ENCODE results near the gene AOX1.

Gene AOX1

GRCh38 chr2:200622106-200622505 is 36.3 kb downstream of the AOX1 start (continued):
- no peak for TF ChIP-seq ZNF146 (tag by site-specific recombination; IDR thresholded peaks at IDR 0.05)
- TF ChIP-seq ZNF548 (tag by site-specific recombination; IDR thresholded peaks at IDR 0.05), result no peak

GRCh38 chr2:200624026-200624425 is 38.2 kb downstream of the AOX1 start:
- H3K4me1 ChIP-seq (ENCODE audit: control insufficient read depth, insufficient read depth, low read length), result no peaks in the 10 kb centered on the region; the same call in 1 of the 2 replicates
- no peaks in the 10 kb centered on the region for H3K36me3 ChIP-seq (ENCODE audit: control insufficient read depth in 2 of 2, insufficient read depth in 1 of 2, low read length in 2 of 2)
- H3K27ac ChIP-seq (ENCODE audit: extremely low read depth, low read depth, low read length), result no peak overlapping the region
- ChIA-PET POLR2A (no interaction called here), CTCF (interaction anchor here (0.7 kb wide), 1 partner anchor 10 kb away, joined by 3 read pairs; no protein-coding TSS in a partner anchor)
- H3K4me3 ChIP-seq (ENCODE audit: low read depth, low read length), result no peak overlapping the region
- H3K9me3 ChIP-seq (ENCODE audit: control insufficient read depth, insufficient read depth, low read depth, low read length), result no peaks in the 10 kb centered on the region
- TF ChIP-seq ZNF529 (tag by site-specific recombination; IDR thresholded peaks at IDR 0.05; ENCODE audit: insufficient replicate concordance) (no peak), KLF1 (tag by site-specific recombination; IDR thresholded peaks at IDR 0.05) (no peak), ZNF555 (tag by site-specific recombination; conservative IDR thresholded peaks at IDR 0.05) (no peak), ZNF544 (tag by site-specific recombination; IDR thresholded peaks at IDR 0.05) (no peak), ZNF202 (tag by site-specific recombination; IDR thresholded peaks at IDR 0.05; ENCODE audit: borderline replicate concordance) (no peak), SP7 (tag by site-specific recombination; IDR thresholded peaks at IDR 0.05) (no peak), ZNF677 (tag by site-specific recombination; IDR thresholded peaks at IDR 0.05) (no peak), ZNF777 (tag by site-specific recombination; IDR thresholded peaks at IDR 0.05; ENCODE audit: borderline replicate concordance) (no peak), ZNF626 (tag by site-specific recombination; IDR thresholded peaks at IDR 0.05) (no peak), ZNF521 (tag by site-specific recombination; IDR thresholded peaks at IDR 0.05) (no peak), ZNF157 (tag by site-specific recombination; IDR thresholded peaks at IDR 0.05) (no peak), HOXC10 (CRISPR knock-in tag; IDR thresholded peaks at IDR 0.05) (no peak)
- TF ChIP-seq, protein P1, sequence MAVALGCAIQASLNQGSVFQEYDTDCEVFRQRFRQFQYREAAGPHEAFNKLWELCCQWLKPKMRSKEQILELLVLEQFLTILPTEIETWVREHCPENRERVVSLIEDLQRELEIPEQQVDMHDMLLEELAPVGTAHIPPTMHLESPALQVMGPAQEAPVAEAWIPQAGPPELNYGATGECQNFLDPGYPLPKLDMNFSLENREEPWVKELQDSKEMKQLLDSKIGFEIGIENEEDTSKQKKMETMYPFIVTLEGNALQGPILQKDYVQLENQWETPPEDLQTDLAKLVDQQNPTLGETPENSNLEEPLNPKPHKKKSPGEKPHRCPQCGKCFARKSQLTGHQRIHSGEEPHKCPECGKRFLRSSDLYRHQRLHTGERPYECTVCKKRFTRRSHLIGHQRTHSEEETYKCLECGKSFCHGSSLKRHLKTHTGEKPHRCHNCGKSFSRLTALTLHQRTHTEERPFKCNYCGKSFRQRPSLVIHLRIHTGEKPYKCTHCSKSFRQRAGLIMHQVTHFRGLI (tag by site-specific recombination; IDR thresholded peaks at IDR 0.05), result no peak
- TF ChIP-seq, protein P2, sequence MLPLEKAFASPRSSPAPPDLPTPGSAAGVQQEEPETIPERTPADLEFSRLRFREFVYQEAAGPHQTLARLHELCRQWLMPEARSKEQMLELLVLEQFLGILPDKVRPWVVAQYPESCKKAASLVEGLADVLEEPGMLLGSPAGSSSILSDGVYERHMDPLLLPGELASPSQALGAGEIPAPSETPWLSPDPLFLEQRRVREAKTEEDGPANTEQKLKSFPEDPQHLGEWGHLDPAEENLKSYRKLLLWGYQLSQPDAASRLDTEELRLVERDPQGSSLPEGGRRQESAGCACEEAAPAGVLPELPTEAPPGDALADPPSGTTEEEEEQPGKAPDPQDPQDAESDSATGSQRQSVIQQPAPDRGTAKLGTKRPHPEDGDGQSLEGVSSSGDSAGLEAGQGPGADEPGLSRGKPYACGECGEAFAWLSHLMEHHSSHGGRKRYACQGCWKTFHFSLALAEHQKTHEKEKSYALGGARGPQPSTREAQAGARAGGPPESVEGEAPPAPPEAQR (tag by site-specific recombination; IDR thresholded peaks at IDR 0.05), result no peak

DNA sequence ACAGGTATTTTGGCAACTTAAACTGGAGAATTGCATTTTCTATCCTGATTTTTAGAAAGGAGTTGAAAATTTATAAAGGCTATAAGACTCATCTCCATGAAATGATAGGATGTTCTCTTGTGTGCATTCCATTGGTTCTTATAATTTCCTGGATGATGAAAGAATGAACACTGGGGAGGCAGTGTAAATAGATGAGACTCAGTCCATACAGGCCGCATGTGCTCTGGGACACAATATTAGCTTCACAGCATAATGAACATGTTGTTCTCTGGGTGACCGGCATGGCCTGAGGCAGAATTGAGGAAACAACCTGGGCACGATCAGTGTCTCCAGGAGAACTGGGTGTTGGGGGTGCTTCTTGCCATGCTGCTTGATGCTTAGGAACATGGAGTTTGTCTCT is 38.8 kb downstream of the AOX1 start:
- H3K27ac ChIP-seq (ENCODE audit: extremely low read depth, low read depth, low read length), result no peak overlapping the region

More for the DNA sequence above, 38.8 kb downstream of the AOX1 start:
- POLR2A ChIA-PET, result no interaction called here
- H3K4me1 ChIP-seq (ENCODE audit: control insufficient read depth, insufficient read depth, low read length), result no peaks in the 10 kb centered on the region; the same call in 1 of the 2 replicates
- CTCF ChIA-PET, result interaction anchor here (0.7 kb wide), 1 partner anchor 10 kb away, joined by 3 read pairs; no protein-coding TSS in a partner anchor
- no peak overlapping the region for H3K4me3 ChIP-seq (ENCODE audit: low read depth, low read length)
- H3K9me3 ChIP-seq (ENCODE audit: control insufficient read depth, insufficient read depth, low read depth, low read length), result no peaks in the 10 kb centered on the region
- TF ChIP-seq ZNF423 (tag by site-specific recombination; IDR thresholded peaks at IDR 0.05) (no peak), SP7 (tag by site-specific recombination; IDR thresholded peaks at IDR 0.05) (no peak), ZNF146 (tag by site-specific recombination; IDR thresholded peaks at IDR 0.05) (no peak), ZSCAN16 (tag by site-specific recombination; IDR thresholded peaks at IDR 0.05) (no peak), OVOL3 (tag by site-specific recombination; IDR thresholded peaks at IDR 0.05) (no peak), ZBTB10 (tag by site-specific recombination; IDR thresholded peaks at IDR 0.05) (no peak), ZNF202 (tag by site-specific recombination; IDR thresholded peaks at IDR 0.05; ENCODE audit: borderline replicate concordance) (no peak), ZFP37 (tag by site-specific recombination; IDR thresholded peaks at IDR 0.05) (no peak), GLI4 (tag by site-specific recombination; IDR thresholded peaks at IDR 0.05) (no peak), ZNF501 (tag by site-specific recombination; IDR thresholded peaks at IDR 0.05) (no peak), ZBTB6 (tag by site-specific recombination; IDR thresholded peaks at IDR 0.05) (no peak)
- no peaks in the 10 kb centered on the region for H3K36me3 ChIP-seq (ENCODE audit: control insufficient read depth in 2 of 2, insufficient read depth in 1 of 2, low read length in 2 of 2)
